AG09309 (cell line): Measurements from ENCODE around the gene DCBLD1.

Source experiments
- DNase-seq: peaks from one replicate; pipeline ENCODE4 v3.0.0-alpha.2; 2010; ENCODE audit warnings: low read depth
- H3K4me3 ChIP-seq: 2 replicates; pipeline ENCODE4 v1.5.1; 2011; ENCODE audit warnings: mild to moderate bottlenecking, low read depth, low read length, moderate library complexity; ENCODE audit not compliant: control insufficient read depth
- TF ChIP-seq, protein P1 (sequence below): IDR thresholded peaks from 2 replicates; pipeline ENCODE4 v1.5.1; 2011; ENCODE audit warnings: mild to moderate bottlenecking, low read depth, low read length, inconsistent platforms; ENCODE audit not compliant: insufficient read depth, control insufficient read depth; ENCODE audit errors: missing control alignments

The DCBLD1 gene

DNA sequence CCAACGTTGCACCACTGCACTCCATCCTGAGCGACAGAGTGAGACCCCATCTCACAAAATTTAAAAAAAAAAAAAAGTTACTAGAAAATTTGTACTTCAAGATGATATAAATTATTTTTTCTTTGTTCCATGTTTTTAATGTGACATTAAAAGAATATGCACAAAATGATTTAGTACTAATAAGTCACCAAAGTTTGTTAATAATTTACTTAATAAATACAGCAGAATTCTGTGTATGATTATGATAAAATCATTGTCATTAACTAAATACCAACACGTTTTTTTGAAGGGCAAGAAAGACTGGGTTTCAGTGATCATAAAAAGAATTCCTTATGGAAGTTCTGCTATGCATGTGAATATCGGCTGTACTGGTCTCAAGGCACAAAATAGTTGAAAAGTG lies 91.7 kb downstream of the DCBLD1 start:
- DNase-seq, result no peak
- H3K4me3 ChIP-seq, result no peak overlapping the region
- TF ChIP-seq, protein P1, sequence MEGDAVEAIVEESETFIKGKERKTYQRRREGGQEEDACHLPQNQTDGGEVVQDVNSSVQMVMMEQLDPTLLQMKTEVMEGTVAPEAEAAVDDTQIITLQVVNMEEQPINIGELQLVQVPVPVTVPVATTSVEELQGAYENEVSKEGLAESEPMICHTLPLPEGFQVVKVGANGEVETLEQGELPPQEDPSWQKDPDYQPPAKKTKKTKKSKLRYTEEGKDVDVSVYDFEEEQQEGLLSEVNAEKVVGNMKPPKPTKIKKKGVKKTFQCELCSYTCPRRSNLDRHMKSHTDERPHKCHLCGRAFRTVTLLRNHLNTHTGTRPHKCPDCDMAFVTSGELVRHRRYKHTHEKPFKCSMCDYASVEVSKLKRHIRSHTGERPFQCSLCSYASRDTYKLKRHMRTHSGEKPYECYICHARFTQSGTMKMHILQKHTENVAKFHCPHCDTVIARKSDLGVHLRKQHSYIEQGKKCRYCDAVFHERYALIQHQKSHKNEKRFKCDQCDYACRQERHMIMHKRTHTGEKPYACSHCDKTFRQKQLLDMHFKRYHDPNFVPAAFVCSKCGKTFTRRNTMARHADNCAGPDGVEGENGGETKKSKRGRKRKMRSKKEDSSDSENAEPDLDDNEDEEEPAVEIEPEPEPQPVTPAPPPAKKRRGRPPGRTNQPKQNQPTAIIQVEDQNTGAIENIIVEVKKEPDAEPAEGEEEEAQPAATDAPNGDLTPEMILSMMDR, result no peak

- TF ChIP-seq, protein P1, result no peak
- H3K4me3 ChIP-seq, result no peak overlapping the region
- DNase-seq, result no peak
Observed at GRCh38 chr6:117585647-117586046, 103.2 kb downstream of the DCBLD1 start.

- no peak for DNase-seq
- TF ChIP-seq, protein P1, result no peak
- no peak overlapping the region for H3K4me3 ChIP-seq
Observed at GRCh38 chr6:117590447-117590846, 108.0 kb downstream of the DCBLD1 start.

GRCh38 chr6:117591405-117591804 lies 108.9 kb downstream of the DCBLD1 start:
- no peak for DNase-seq
- no peak overlapping the region for H3K4me3 ChIP-seq
- TF ChIP-seq, protein P1, result no peak

DNA sequence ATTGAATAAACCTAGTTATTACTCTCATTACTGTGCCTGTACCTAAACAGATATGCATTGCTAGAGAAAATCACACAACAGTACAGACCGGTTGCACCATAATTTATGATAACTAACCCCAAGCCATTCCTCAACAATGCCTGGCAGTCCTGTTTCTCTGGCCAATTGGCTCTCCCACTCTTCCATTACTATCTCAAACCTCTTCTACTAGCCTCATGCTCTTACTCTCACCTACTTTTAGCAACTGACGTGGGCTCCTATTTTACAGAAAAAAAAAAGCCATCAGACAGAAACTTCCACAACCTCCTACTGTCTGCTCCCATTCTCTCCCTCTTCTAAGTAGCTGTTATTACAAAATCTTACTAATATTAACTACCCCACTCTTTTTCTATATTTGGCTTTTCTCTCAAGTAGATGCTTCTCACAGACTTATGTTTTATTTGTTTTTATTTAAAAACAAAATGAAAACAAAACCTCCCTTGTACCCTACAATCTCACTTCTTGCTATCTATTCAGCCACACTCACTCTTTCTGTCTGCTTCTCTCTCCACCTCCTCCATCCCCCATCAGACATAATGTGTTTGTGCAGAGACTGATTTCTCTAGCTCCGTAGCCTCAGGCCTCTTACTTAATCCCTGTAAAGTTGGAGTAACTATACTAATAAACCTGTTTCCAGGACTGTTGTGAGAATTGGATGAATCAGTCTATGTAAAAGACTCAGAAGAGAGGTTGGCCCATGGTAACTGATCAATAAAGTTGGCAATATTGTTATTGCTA lies 110.7 kb downstream of the DCBLD1 start:
- H3K4me3 ChIP-seq, result no peak overlapping the region
- DNase-seq, result no peak
- TF ChIP-seq, protein P1, result no peak

GRCh38 chr6:117595099-117595923 lies 112.8 kb downstream of the DCBLD1 start:
- TF ChIP-seq, protein P1, result no peak
- no peak overlapping the region for H3K4me3 ChIP-seq
- no peak for DNase-seq
